HG03354 (cell line): ENCODE results near the gene CYP17A1.

ENCODE experiments used
- ATAC-seq: cut with Tn5 transposase; IDR thresholded peaks from one replicate; pipeline ENCODE4 v1.9.1; 2021; ENCODE audit warnings: mild to moderate bottlenecking; ENCODE audit not compliant: unreplicated experiment, poor library complexity, severe bottlenecking

The CYP17A1 gene

DNA sequence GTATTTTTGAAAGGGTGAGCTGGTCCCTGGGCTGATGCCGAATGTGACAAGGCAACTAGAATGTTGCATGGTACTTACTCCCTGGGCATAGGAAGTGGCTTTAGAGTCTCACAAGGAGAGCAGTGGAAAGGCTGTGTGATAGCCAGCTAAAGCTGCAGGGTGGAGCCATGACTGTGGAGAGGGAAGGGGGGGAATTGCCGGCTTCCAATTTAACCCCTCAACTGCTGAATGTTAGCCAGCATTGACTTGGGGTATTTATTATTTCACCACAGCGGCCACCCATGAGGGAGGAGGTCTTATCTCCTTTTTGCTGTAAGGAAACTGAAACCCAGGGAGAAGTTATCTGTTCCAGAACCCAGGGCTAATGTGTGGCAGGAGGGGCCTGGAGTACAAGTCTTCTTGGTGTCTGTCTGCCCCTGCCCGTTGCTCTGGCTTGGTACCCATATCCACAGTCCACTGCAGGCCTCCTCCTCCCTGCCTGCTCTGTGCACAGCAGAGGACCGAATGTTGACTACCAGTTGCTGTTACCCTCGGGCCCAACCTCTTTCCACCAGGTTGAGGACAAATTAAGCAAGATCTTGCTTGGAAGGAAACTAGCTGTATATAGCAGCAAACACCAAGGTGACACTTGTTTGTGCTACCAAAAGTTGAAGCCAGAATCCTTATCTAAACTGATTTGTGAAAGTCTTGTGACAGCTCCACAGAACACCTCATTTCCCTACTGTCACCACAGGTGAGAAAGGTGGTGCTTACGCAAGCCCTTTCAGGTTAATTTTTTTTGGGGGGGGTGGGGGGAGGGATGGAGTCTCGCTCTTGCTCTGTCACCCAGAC lies 55.9 kb downstream of the CYP17A1 start:
- no peak for ATAC-seq
